GM23338 (cell line): ENCODE results near the gene KLHDC8B. TPM values are rescaled to one million over a fixed set of nuclear protein-coding genes. Genes with fewer than 3 reads are reported as not detected.

ENCODE experiments used
- ATAC-seq: fragments of 200-7000 bp; cut with Tn5 transposase; 3 replicates; pipeline ENCODE4 v1.9.1; 2020
- DNase-seq: peaks from one replicate; pipeline ENCODE4 v3.0.0-alpha.2; 2015; ENCODE audit warnings: low spot score
- H2AFZ ChIP-seq: fragments of 200-600 bp; sonication (generic); 2 replicates; pipeline ENCODE4 v1.8.0; 2016; ENCODE audit warnings: antibody characterized with exemption, mild to moderate bottlenecking, moderate library complexity
- H3F3A ChIP-seq: fragments of 200-600 bp; sonication (generic); replicated peaks from 2 replicates; pipeline ENCODE4 v1.8.0; 2017; ENCODE audit warnings: antibody characterized with exemption, mixed run types, low read depth
- H3K27ac ChIP-seq: fragments of 200-600 bp; sonication (generic); 2 replicates; pipeline ENCODE4 v1.6.1; 2016; ENCODE audit warnings: low read depth
- H3K27me3 ChIP-seq: fragments of 200-600 bp; sonication (generic); 2 replicates; pipeline ENCODE4 v1.8.0; 2016; ENCODE audit warnings: mild to moderate bottlenecking, mixed run types, moderate library complexity; ENCODE audit not compliant: insufficient read depth
- H3K36me3 ChIP-seq: fragments of 200-600 bp; sonication (generic); 2 replicates; pipeline ENCODE4 v1.8.0; 2016; ENCODE audit warnings: mild to moderate bottlenecking; ENCODE audit not compliant: insufficient read depth
- H3K4me1 ChIP-seq: fragments of 200-600 bp; sonication (generic); 2 replicates; pipeline ENCODE4 v1.8.0; 2016; ENCODE audit warnings: mild to moderate bottlenecking, moderate library complexity; ENCODE audit not compliant: insufficient read depth
- H3K4me2 ChIP-seq: fragments of 200-600 bp; sonication (generic); 2 replicates; pipeline ENCODE4 v1.7.1; 2017; ENCODE audit warnings: mixed run types
- H3K4me3 ChIP-seq: fragments of 200-600 bp; sonication (generic); 2 replicates; pipeline ENCODE4 v1.6.1; 2016; ENCODE audit warnings: mixed run types
- H3K79me2 ChIP-seq: fragments of 200-600 bp; sonication (generic); replicated peaks from 2 replicates; pipeline ENCODE4 v1.8.0; 2017; ENCODE audit warnings: mild to moderate bottlenecking; ENCODE audit not compliant: insufficient read depth
- H3K9me2 ChIP-seq: fragments of 200-600 bp; sonication (generic); 2 replicates; pipeline ENCODE4 v1.8.0; 2017; ENCODE audit not compliant: insufficient read depth
- H4K20me1 ChIP-seq: fragments of 200-600 bp; sonication (generic); replicated peaks from 2 replicates; pipeline ENCODE4 v1.8.0; 2017; ENCODE audit warnings: mild to moderate bottlenecking; ENCODE audit not compliant: insufficient read depth
- H3K27ac Mint-ChIP-seq: 2 replicates; pipeline ENCODE4 v1.8.0; 2020; ENCODE audit warnings: inconsistent platforms, mild to moderate bottlenecking, moderate library complexity, mixed read lengths
- H3K27me3 Mint-ChIP-seq: 3 replicates; pipeline ENCODE4 v1.8.0; 2022; ENCODE audit warnings: low read depth, mild to moderate bottlenecking, moderate library complexity, mixed read lengths, inconsistent platforms; ENCODE audit not compliant: insufficient read depth, poor library complexity
- H3K36me3 Mint-ChIP-seq: 3 replicates; pipeline ENCODE4 v1.8.0; 2021; ENCODE audit warnings: low read depth, mild to moderate bottlenecking, inconsistent platforms, moderate library complexity, mixed read lengths
- H3K4me1 Mint-ChIP-seq: 3 replicates; pipeline ENCODE4 v1.8.0; 2020; ENCODE audit warnings: mild to moderate bottlenecking, inconsistent platforms, mixed read lengths
- H3K4me3 Mint-ChIP-seq: 3 replicates; pipeline ENCODE4 v1.8.0; 2021; ENCODE audit warnings: moderate library complexity, mild to moderate bottlenecking, inconsistent platforms, mixed read lengths
- H3K9me3 Mint-ChIP-seq: 3 replicates; pipeline ENCODE4 v1.8.0; 2020; ENCODE audit warnings: moderate library complexity, mild to moderate bottlenecking, inconsistent platforms, mixed read lengths
- CREB1 ChIP-seq: fragments of 250-450 bp; sonication (Bioruptor Pico); IDR thresholded peaks from 2 replicates; pipeline ENCODE4 v1.5.0; 2020; ENCODE audit warnings: low read depth, mild to moderate bottlenecking, moderate library complexity
- EZH2 ChIP-seq: fragments of 200-600 bp; sonication (generic); IDR thresholded peaks from one replicate; pipeline ENCODE4 v1.8.0; 2017; ENCODE audit warnings: antibody characterized with exemption, mild to moderate bottlenecking, low read depth; ENCODE audit not compliant: unreplicated experiment
- EZH2phosphoT487 ChIP-seq: fragments of 200-600 bp; sonication (generic); IDR thresholded peaks from one replicate; pipeline ENCODE4 v1.8.1; 2018; ENCODE audit warnings: antibody characterized with exemption; ENCODE audit not compliant: unreplicated experiment
- JUNB ChIP-seq: IDR thresholded peaks from one replicate; pipeline ENCODE4 v1.6.1; 2016; ENCODE audit warnings: antibody characterized with exemption; ENCODE audit not compliant: unreplicated experiment
- NANOG ChIP-seq: IDR thresholded peaks from 2 replicates; pipeline ENCODE4 v1.6.1; 2016; ENCODE audit warnings: antibody characterized with exemption, borderline replicate concordance
- POLR2AphosphoS5 ChIP-seq: IDR thresholded peaks from 2 replicates; pipeline ENCODE4 v1.6.1; 2016; ENCODE audit warnings: antibody characterized with exemption, low read depth
- STAT1 ChIP-seq: IDR thresholded peaks from one replicate; pipeline ENCODE4 v1.6.1; 2016; ENCODE audit warnings: antibody characterized with exemption; ENCODE audit not compliant: unreplicated experiment
- ZNF114 ChIP-seq: fragments of 250-450 bp; sonication (Bioruptor Pico); IDR thresholded peaks from 2 replicates; pipeline ENCODE4 v1.5.0; 2020; ENCODE audit warnings: mild to moderate bottlenecking, moderate library complexity
- ZNF331 ChIP-seq: fragments of 250-450 bp; sonication (Bioruptor Pico); IDR thresholded peaks from 2 replicates; pipeline ENCODE4 v1.5.0; 2020; ENCODE audit warnings: low read depth, mild to moderate bottlenecking, moderate library complexity
- polyA plus RNA-seq: library from polyadenylated mRNA; unstranded; fragments of >200 nt; fragmentation: Nextera tagmentation; extraction: Ambion mirVana; gene quantifications from 2 replicates; pipeline ENCODE4 v1.2.1, GENCODE V29; 2016
- total RNA-seq: library from RNA; depleted of rRNA; stranded (reverse); fragments of >200 nt; shearing (Covaris generic); gene quantifications from 2 replicates; pipeline ENCODE4 v1.2.3, GENCODE V29; 2014
- TF ChIP-seq, protein P1 (sequence below): IDR thresholded peaks from one replicate; pipeline ENCODE4 v1.6.1; 2018; ENCODE audit warnings: antibody characterized with exemption; ENCODE audit not compliant: unreplicated experiment
- TF ChIP-seq, protein P2 (sequence below): IDR thresholded peaks from 2 replicates; pipeline ENCODE4 v1.6.1; 2016; ENCODE audit warnings: antibody characterized with exemption
- TF ChIP-seq, protein P3 (sequence below), 2 experiments: fragments of 200-600 bp in 1 of 2; sonication (generic) in 1 of 2; conservative IDR thresholded peaks; 2 replicates each; pipeline versions ENCODE4 v1.5.1 to v1.6.1; 2016 to 2017; ENCODE audit warnings: antibody characterized with exemption in 2 of 2, low read depth in 2 of 2, mild to moderate bottlenecking in 2 of 2, moderate library complexity in 1 of 2
- TF ChIP-seq, protein P4 (sequence below): fragments of 250-450 bp; sonication (Bioruptor Pico); IDR thresholded peaks from 2 replicates; pipeline ENCODE4 v1.5.0; 2020; ENCODE audit warnings: mild to moderate bottlenecking, moderate library complexity

KLHDC8B gene
- total and polyA plus RNA-seq, 2 experiments from 2014 or later = 4.7 to 11.1 TPM

DNA sequence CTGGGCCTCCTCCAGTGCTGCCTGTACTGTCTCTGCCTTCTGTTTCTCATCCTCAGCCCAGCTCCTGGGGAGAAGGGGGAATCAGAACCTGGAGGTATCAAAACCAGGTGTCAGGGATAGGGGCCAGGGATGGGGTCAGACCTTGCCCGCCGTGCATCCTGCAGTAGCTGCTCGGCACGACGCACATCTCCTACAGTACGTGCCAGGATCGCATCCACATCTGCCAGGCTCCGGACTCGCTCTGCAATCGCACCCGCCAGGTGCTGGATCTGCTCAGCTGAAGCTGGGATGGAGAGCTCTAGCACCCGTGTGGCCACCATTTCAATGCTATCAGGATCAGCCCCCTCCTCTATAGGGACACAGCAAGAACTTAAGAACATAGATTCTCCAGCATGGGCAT lies 49.4 kb upstream of the KLHDC8B start:
- H3K36me3 Mint-ChIP-seq = peaks cover 24% of the 10 kb centered on the region
- Histone ChIP-seq H3K36me3 (peaks cover 5% of the 10 kb centered on the region; the same call in 1 of the 2 replicates), H3K27ac (no peak overlapping the region), H3K9me2 (no peaks in the 10 kb centered on the region), H3K79me2 (peaks cover 10% of the 10 kb centered on the region), H3K27me3 (no peaks in the 10 kb centered on the region), H2AFZ (no peak overlapping the region), H3K4me3 (no peak overlapping the region), H4K20me1 (no peaks in the 10 kb centered on the region), H3K4me1 (peaks cover 4% of the 10 kb centered on the region; the same call in 1 of the 2 replicates), H3F3A (peaks cover 21% of the 10 kb centered on the region), H3K4me2 (no peak overlapping the region)
- H3K9me3 Mint-ChIP-seq = no peaks in the 10 kb centered on the region; the same call in 2 of the 3 replicates
- H3K27me3 Mint-ChIP-seq = peaks cover 5% of the 10 kb centered on the region
- H3K4me3 Mint-ChIP-seq = peak overlapping the region; percentile 24; the same call in 1 of the 3 replicates
- DNase-seq (no peak), ATAC-seq (no peak)
- peaks cover 4% of the 10 kb centered on the region; the same call in 2 of the 3 replicates for H3K4me1 Mint-ChIP-seq
- peak overlapping the region; percentile 83; the same call in 1 of the 2 replicates for H3K27ac Mint-ChIP-seq
- TF ChIP-seq, protein P1, sequence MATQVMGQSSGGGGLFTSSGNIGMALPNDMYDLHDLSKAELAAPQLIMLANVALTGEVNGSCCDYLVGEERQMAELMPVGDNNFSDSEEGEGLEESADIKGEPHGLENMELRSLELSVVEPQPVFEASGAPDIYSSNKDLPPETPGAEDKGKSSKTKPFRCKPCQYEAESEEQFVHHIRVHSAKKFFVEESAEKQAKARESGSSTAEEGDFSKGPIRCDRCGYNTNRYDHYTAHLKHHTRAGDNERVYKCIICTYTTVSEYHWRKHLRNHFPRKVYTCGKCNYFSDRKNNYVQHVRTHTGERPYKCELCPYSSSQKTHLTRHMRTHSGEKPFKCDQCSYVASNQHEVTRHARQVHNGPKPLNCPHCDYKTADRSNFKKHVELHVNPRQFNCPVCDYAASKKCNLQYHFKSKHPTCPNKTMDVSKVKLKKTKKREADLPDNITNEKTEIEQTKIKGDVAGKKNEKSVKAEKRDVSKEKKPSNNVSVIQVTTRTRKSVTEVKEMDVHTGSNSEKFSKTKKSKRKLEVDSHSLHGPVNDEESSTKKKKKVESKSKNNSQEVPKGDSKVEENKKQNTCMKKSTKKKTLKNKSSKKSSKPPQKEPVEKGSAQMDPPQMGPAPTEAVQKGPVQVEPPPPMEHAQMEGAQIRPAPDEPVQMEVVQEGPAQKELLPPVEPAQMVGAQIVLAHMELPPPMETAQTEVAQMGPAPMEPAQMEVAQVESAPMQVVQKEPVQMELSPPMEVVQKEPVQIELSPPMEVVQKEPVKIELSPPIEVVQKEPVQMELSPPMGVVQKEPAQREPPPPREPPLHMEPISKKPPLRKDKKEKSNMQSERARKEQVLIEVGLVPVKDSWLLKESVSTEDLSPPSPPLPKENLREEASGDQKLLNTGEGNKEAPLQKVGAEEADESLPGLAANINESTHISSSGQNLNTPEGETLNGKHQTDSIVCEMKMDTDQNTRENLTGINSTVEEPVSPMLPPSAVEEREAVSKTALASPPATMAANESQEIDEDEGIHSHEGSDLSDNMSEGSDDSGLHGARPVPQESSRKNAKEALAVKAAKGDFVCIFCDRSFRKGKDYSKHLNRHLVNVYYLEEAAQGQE = no peak
- TF ChIP-seq, protein P2, sequence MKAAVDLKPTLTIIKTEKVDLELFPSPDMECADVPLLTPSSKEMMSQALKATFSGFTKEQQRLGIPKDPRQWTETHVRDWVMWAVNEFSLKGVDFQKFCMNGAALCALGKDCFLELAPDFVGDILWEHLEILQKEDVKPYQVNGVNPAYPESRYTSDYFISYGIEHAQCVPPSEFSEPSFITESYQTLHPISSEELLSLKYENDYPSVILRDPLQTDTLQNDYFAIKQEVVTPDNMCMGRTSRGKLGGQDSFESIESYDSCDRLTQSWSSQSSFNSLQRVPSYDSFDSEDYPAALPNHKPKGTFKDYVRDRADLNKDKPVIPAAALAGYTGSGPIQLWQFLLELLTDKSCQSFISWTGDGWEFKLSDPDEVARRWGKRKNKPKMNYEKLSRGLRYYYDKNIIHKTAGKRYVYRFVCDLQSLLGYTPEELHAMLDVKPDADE = no peak
- TF ChIP-seq NANOG = no peak
- no peak for TF ChIP-seq EZH2
- TF ChIP-seq ZNF114 (CRISPR knock-in tag) = no peak
- TF ChIP-seq POLR2AphosphoS5 = no peak
- TF ChIP-seq, protein P3, sequence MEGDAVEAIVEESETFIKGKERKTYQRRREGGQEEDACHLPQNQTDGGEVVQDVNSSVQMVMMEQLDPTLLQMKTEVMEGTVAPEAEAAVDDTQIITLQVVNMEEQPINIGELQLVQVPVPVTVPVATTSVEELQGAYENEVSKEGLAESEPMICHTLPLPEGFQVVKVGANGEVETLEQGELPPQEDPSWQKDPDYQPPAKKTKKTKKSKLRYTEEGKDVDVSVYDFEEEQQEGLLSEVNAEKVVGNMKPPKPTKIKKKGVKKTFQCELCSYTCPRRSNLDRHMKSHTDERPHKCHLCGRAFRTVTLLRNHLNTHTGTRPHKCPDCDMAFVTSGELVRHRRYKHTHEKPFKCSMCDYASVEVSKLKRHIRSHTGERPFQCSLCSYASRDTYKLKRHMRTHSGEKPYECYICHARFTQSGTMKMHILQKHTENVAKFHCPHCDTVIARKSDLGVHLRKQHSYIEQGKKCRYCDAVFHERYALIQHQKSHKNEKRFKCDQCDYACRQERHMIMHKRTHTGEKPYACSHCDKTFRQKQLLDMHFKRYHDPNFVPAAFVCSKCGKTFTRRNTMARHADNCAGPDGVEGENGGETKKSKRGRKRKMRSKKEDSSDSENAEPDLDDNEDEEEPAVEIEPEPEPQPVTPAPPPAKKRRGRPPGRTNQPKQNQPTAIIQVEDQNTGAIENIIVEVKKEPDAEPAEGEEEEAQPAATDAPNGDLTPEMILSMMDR (conservative IDR thresholded peaks at IDR 0.05; ENCODE audit: low read depth in 2 of 2) = no peak
- no peak for TF ChIP-seq EZH2phosphoT487
- no peak for TF ChIP-seq CREB1 (CRISPR knock-in tag)
- TF ChIP-seq STAT1 = no peak
- TF ChIP-seq JUNB = no peak
- TF ChIP-seq, protein P4, sequence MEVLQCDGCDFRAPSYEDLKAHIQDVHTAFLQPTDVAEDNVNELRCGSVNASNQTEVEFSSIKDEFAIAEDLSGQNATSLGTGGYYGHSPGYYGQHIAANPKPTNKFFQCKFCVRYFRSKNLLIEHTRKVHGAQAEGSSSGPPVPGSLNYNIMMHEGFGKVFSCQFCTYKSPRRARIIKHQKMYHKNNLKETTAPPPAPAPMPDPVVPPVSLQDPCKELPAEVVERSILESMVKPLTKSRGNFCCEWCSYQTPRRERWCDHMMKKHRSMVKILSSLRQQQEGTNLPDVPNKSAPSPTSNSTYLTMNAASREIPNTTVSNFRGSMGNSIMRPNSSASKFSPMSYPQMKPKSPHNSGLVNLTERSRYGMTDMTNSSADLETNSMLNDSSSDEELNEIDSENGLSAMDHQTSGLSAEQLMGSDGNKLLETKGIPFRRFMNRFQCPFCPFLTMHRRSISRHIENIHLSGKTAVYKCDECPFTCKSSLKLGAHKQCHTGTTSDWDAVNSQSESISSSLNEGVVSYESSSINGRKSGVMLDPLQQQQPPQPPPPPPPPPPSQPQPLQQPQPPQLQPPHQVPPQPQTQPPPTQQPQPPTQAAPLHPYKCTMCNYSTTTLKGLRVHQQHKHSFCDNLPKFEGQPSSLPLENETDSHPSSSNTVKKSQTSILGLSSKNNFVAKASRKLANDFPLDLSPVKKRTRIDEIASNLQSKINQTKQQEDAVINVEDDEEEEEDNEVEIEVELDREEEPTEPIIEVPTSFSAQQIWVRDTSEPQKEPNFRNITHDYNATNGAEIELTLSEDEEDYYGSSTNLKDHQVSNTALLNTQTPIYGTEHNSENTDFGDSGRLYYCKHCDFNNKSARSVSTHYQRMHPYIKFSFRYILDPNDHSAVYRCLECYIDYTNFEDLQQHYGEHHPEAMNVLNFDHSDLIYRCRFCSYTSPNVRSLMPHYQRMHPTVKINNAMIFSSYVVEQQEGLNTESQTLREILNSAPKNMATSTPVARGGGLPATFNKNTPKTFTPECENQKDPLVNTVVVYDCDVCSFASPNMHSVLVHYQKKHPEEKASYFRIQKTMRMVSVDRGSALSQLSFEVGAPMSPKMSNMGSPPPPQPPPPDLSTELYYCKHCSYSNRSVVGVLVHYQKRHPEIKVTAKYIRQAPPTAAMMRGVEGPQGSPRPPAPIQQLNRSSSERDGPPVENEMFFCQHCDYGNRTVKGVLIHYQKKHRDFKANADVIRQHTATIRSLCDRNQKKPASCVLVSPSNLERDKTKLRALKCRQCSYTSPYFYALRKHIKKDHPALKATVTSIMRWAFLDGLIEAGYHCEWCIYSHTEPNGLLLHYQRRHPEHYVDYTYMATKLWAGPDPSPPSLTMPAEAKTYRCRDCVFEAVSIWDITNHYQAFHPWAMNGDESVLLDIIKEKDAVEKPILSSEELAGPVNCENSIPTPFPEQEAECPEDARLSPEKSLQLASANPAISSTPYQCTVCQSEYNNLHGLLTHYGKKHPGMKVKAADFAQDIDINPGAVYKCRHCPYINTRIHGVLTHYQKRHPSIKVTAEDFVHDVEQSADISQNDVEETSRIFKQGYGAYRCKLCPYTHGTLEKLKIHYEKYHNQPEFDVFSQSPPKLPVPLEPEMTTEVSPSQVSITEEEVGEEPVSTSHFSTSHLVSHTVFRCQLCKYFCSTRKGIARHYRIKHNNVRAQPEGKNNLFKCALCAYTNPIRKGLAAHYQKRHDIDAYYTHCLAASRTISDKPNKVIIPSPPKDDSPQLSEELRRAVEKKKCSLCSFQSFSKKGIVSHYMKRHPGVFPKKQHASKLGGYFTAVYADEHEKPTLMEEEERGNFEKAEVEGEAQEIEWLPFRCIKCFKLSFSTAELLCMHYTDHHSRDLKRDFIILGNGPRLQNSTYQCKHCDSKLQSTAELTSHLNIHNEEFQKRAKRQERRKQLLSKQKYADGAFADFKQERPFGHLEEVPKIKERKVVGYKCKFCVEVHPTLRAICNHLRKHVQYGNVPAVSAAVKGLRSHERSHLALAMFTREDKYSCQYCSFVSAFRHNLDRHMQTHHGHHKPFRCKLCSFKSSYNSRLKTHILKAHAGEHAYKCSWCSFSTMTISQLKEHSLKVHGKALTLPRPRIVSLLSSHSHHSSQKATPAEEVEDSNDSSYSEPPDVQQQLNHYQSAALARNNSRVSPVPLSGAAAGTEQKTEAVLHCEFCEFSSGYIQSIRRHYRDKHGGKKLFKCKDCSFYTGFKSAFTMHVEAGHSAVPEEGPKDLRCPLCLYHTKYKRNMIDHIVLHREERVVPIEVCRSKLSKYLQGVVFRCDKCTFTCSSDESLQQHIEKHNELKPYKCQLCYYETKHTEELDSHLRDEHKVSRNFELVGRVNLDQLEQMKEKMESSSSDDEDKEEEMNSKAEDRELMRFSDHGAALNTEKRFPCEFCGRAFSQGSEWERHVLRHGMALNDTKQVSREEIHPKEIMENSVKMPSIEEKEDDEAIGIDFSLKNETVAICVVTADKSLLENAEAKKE (CRISPR knock-in tag) = no peak
- TF ChIP-seq ZNF331 (CRISPR knock-in tag) = no peak
